HG03457 (cell line): ENCODE results near the gene ZNF398.

Experiments
- ATAC-seq: cut with Tn5 transposase; IDR thresholded peaks from one replicate; pipeline ENCODE4 v1.9.1; 2021; ENCODE audit warnings: moderate number of reproducible peaks; ENCODE audit not compliant: unreplicated experiment

Gene ZNF398

DNA sequence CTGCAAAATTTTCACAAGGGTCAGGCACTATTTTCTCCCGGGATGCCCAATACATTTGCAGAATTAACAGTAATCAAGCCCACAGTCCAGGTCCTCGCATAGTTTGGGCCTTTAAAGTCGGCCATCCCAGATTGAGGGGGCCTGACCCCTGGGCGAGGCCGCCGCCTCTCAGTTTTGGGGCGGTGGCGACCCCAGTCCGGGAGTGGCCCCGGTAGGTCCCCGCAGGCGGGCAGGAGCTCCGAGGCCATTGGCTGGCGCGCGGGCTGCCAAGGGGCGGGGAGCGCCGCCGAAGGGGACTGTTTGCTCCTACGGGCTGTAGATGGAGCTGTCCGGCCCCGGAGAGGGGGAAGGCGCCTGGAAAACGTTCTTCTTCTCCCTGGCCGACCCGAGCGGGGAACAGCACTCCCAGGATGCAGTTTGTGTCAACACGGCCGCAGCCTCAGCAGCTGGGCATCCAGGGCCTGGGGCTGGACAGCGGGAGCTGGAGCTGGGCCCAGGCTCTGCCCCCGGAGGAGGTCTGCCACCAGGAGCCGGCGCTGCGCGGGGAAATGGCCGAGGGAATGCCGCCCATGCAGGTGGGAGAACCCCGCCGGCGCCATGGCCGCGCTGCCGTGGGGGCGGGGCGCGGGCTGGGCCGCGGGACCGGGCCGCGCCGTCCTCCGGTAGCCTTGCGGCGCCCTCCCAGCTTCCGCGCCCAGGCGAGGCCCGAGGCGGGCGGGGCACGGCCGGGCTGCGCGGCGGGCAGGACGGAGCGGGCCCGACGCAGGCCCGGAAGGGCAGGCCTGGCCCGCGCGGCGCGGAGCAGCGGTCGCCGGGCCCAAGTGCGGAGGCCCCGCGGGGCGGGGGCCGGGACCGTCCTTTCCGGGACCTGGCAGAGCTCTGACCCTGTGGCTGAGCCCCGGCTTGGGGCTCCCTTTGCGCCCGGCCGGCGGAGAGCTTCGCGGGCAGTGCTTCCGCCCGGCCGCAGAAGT, 48.2 kb downstream of the ZNF398 start, which contains the start of gene ZNF282:
TSS of gene ZNF282 (plus strand) at position 367 of the 971 bp plus-strand sequence. CDS start at position 411, 44 bp downstream.
- peak; percentile 94 for ATAC-seq

DNA sequence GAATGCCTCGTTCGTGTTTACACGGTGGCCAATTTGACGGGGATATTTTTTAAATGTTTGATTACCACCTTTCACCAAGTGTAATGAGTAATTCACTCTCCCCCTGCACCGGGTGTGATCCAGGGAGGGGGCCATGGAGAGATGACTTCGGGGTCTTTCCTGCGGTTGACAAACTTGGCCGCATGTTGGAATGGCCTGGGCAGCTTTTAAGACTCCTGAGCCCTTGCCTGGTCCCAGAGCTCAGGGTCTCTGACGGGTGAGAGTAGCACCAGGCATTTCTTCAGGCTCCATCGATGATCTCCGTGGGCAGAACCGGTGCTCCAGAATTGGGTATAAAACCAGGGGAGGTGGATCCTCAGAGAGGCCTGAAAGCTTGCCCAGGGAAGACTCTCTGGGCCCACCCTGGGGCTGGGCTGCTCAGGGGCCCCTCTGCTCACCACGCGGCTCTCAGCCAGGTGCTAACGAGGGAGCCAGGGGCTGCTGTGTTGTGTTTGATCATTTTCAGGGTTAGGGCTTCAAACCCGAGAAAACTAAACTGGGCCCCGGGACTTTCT, 49.0 kb downstream of the ZNF398 start:
- ATAC-seq: no peak

DNA sequence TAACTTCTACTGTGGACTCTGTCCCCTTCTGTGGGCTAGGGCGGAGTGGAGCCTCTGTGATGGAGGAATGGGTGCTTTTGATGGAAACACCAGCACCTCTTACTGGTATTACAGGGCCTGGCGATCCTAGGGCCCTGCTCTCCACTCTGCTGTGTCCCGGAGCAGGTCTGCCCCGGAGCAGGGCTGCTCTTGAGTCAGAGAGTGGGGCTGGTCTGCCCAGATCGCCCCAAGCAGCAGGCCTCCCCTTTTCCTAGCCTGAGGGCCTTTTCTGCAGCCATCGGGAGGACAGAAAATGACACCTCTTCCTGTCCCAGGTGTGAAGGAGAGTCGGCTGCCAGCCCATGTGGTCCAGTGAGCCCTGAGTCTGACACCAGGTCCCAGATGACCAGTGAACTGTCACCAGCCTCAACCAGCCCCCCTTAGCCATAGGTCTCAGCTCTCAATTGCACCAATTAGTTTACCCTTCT, 49.5 kb downstream of the ZNF398 start:
- ATAC-seq: no peak

DNA sequence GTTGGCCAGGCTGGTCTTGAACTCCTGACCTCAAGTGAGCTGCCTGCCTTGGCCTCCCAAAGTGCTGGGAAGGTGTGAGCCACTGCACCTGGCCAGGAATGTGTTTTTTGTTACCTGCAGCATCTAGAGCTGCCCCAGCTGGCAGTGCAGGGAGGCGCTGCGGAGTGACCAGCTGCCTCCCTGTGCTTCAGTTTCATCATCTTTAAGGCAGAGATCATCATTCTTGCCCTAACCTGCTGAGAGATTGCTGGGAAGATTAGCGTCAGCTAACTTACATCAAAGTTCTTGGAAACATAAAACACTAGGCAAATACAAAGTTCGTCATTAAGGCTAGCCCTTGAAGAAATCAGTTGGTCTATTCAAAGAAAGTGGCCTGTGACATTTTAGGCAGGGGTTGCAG, 50.4 kb downstream of the ZNF398 start:
- no peak for ATAC-seq

DNA sequence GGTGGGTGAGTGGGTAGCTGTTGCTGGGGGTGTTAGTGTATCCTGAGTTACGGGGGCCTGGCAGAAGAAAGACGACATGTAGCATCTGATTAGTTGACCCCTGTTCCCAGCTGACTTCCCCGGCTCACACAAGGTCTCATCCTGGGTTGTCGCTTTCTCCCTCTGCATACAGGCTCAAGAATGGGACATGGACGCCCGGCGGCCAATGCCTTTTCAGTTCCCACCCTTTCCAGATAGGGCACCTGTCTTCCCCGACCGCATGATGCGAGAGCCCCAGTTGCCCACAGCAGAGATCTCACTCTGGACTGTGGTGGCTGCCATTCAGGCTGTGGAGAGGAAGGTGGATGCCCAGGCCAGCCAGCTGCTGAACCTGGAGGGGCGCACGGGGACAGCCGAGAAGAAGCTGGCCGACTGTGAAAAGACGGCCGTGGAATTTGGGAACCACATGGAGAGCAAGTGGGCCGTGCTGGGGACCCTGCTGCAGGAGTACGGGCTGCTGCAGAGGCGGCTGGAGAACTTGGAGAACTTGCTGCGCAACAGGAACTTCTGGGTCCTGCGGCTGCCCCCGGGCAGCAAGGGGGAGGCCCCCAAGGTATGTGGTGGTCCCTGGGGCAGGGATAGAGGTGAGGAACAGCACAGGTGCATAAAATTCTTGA, 51.0 kb downstream of the ZNF398 start:
- ATAC-seq: no peak

DNA sequence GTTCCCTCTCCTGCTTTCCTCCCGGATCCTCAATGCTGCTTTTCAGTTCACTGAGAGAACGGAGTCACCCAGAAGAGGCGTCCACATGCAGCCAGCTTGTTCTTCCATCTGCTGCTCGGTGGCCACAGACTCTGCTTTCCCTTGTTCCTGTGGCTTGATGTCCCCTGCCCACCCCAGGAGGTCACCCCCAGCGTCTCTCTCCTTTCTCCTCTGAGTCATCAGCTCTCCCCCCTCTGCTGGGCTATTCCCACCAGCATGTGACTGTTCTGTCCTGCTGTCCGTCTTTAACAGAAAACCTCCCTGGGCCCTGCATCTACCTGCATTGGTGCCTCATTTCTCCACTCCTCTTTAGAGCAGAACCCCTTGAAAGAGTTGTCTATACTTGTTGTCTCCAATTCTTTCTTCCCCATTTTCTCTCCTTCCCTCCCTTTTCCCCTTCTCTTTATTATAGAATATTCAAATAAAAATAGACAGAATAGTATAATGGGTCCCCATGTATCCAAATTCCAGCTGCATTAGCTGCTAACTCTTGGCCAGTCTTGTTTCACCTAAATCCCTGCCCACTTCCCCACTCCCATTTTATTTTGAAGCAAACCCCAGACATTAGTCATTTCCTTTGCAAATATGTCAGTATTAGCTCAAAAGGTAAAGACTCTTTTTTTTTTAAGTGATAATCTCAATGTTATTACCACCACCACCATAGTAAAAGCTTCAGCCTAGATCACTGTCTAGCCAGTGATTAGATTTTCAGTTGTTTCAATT, 52.2 kb downstream of the ZNF398 start:
- ATAC-seq: no peak

DNA sequence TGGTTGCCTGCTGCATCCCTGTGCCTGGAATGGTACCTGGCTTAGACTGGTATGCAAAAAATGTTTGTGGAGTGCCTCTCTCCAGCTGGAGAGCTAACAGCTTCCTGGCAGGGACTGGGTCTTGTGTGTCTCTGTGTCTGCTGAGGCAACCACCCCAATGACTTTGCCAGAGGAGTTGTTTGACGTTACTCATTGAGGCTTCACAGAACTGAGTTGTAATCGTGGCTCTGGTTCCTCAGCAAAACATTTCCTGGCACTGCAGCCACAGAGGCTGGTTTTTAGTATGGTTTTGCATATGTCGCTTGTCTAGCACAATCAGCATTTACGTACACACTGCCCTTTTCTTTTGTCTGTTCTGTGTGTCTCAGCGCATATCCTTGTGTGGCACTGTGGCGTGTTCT, 55.6 kb downstream of the ZNF398 start:
- ATAC-seq: no peak

DNA sequence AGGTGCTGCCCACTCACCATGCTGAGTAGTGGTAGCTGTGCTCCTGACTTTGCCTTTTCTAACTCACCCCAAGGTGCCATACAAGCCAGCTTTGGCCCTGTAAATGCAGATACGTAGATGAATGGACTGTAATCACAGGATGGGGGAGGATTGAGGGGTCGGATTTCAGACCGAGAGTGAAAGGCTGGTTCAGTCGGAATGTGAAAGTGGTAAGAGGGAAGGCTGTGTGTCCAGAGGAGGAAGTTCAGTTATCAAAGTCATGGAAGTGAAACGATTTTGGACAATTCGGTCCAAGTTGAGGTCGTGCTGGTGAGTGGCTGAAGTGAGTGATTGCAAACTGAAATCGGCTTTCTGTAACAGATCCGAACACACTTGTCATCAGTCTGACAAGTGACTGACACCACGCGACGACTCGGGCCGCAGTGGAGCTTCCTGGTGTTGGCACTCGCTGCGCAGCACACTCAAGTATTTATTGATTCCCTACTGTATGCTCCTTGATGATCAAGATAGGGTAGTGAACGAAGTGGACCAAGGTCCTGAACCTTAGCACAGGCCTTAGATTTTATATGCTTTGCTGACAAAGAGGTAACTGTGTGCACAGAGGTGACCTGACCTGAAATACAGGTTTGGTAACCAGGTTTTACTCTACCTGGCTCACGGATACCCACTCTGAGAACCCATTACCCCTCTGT, 58.6 kb downstream of the ZNF398 start:
- no peak for ATAC-seq

DNA sequence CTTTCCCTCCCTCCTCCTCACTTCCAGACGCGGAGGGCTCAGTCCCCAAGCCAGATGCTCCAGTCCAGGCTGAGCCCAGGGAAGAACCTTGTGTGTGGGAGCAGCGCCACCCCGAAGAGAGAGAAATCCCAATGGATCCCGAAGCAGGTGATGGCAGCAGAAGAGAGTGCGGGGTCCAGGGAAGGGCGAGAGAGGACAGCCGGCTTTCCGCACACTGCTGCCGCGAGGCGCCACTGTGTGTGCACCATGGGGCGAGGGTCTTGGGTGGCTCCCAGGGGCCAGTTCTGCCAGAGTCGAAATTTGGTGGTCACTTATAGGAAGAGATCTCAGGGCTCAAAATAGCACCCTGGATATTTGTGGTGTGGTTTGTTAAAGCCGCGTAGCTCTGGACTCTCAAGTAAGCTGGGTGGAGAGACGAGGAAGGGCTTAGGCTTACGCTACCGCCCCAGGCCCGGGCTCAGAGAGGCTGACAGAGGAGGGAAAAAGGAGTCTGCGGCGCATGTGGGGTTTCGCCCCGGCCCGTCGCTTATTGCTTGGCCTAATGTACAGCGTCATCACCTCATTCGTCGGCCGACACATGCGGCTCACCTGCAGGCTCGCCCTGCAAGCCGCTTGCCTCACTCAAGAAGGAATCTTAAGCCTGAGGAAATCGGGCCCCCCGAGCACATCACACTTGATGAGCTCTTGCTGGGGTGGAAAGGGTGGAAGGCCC, 60.2 kb downstream of the ZNF398 start:
- no peak for ATAC-seq

DNA sequence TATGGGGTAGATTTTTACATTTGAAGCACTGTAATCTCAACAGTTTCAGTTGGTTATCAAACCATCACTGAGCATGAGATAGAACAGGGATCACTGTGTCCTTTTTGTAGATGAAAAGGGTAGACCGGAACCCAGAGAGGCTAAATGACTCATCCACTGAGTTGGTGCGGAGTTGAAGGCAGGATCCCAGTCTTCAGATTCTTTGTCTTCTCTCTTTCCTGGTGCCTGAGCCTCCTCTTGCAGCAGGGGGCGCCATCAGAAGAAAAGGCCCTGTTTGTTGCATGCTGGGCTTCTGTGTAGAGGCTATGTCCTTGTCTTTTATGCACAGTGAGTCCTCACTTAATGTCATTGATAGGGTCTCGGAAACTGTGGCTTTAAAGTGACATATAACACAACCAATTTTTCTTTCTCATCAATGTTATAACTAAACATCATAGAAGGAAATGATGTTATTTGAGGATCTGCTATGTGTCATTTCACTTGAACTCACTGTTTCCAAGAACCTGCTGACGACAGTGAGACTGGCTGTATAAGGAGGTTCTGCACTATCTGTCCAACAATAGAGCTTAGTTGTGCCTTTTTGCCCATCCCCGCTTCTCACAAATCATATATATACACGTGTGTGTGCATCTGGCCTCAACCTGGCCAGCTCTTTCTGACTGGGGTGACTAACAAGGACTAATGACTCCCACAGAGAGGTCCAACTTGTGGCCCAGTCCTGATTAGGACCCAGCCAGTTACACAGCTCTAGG, 62.4 kb downstream of the ZNF398 start:
- ATAC-seq: no peak

DNA sequence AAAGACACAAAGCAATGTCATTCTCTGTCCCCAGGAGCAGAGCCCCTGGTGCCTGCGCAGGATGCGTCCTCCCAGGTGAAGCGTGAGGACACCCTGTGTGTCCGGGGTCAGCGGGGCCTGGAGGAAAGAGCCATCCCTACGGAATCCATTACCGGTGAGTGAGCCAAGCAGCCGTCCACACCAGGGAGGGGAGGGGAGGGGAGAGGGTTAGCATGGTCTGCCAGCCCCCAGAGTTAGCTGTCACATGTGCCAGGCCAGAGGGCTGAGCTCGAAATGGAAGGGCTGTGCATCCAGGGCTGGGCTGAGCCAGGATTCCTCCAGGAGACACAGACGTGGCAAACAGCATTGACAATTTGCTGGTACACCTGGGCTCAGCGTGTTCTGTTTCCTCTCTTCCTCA, 63.3 kb downstream of the ZNF398 start:
- no peak for ATAC-seq

DNA sequence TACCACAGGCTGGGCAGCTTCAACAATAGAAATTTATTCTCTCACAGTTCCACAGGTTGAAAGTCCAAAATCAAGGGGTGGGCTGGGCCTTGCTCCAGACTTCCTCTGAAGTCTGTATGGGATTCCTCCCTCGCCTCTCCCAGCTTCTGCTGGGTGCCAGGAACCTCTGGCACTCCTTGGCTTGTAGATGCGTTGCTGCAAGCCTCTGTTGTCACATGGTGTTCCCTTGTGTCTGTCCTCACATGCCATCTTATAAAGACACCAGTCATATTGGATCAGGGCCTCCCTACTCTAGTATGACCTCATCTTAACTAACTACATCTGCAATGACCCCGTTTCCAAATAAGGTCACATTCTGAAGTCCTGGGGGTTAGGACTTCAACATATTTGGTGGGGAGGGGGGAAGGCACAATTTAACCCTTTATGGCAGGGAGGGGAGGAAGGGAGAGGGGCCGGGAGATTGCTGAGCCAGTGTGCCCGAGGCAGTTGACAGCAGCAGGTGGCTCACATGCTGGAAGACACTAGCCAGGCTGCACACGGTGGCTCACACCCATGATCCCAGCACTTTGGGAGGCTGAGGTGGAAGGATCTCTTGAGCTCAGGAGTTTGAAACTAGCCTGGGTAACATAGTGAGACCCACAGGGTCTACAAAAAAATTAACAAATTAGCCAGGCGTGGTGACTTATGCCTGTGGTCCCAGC, 66.9 kb downstream of the ZNF398 start:
- no peak for ATAC-seq

DNA sequence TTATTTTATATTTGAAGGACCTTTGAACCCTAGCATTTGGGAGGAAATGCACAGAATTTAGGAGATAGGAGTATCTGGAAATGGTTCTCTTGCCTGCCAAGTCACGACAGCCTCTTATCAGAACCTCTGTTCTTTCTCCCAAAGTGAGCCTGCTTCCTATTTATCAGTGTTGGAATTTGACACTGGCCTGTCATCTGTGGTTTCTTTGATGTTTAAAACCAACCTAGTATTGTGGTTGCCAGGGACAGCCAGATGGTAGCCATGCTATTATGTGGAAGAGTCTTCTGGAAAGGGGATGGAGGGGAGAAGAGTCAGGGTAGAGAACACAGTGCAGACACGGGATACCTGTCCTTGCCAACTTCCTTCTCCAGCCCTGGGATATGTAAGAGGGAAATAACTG, 69.1 kb downstream of the ZNF398 start:
- no peak for ATAC-seq

DNA sequence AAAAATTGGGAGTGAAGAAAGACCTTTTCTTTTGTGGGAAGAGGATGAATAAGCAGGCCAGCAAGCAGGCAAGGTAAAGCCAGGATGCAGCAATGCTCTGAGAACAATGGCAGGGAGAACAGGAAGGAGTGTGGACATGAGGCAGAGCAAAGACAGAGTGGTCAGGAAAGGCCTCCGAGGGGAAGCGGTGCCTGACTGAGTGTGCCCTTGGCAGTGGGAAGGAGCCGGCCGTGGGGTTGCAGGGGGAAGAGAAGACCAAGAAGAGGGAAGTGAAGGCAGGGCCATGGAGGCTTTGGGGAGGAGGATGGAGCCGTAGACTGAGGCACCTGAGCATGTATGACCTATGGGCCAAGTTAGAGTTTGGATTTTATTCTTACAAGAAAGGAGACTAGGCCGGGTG, 70.3 kb downstream of the ZNF398 start:
- no peak for ATAC-seq

DNA sequence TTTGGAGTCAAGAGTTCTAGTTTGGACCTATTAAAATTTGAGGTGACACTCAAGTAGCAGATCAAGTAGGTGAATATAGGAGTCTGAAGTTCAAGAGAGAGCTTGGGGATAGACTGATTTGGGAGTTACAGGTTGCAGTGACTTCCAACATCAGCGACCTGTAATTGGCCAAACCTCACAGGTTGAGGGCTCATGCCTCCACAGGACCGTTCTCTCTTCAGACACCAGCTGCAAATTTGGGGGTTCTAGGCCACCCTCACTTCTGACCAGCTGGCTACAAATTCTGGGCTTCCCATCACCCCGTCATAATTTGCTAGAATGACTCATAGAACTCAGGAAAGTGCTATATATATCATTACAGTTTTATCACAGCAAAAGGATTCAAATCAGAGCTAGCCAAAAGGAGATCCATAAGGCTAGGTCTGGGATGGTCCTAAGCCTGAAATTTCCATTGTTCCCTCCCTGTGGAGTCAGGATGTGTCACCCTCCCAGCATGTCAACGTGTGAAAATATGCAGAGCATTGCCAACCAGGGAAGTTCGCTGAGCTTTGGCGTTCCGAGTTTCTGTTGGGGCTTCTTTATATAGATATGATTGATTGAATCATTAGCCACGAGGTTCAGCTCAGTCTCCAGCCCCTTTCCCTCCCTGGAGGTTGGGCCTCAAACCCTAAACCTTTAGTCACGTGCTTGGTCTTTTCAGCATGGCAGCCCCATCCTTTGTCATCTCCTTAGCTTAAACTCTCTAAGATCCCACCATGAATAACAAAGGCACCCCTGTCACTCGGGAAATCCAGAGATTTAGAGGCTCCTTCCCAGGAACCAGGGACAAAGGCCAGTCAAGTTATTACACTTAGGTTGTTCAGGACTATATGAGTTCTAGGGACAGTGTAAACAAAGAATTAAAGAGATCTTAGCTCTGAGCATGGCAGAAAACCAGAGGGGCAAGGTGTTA, 71.5 kb downstream of the ZNF398 start:
- no peak for ATAC-seq

DNA sequence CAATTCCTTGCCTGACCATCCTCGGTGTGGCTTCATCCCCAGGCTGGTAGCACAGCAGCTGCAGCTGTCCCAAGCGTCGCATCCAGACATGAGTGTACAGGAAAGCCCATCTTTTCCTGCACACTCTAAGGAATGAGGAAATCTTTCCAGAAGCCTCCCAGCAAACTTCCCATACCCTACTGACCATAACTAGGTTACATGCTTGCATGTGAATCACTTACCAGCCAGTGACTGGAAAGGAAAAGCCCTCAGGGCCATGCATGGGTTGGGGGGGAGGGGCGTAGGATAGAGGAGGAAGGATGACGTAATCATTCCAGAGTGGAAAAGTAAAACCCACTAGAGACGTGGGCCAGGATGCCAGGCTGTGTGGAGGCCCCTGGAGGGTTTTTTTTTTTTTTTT, 73.3 kb downstream of the ZNF398 start:
- ATAC-seq: no peak

DNA sequence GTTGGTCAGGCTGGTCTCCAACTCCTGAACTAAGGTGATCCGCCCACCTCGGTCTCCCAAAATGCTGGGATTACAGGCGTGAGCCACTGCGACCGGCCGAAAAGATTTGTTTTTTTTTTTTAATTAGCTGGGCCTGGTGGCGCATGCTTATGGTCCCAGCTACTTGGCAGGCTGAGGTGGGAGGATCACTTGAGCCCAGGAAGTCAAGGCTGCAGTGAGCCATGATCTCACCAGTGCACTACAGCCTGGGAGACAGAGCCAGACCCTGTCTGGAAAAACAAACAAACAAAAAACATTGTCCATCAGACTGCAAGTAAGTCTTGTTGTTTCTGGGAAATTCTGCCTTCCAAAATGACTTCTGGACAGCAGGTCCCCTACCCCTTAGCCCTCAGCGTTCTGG, 75.9 kb downstream of the ZNF398 start:
- ATAC-seq: no peak
